IMR-90 (cell line): ENCODE measurements around the gene FAM83C. TPM values are rescaled to one million over a fixed set of nuclear protein-coding genes. Genes with fewer than 3 reads are reported as not detected.

ENCODE experiments used
- ATAC-seq: fragments of 200-7000 bp; cut with Tn5 transposase; 2 replicates; pipeline ENCODE4 v1.9.1; 2020; ENCODE audit warnings: low read depth, mild to moderate bottlenecking, moderate library complexity
- BruUV-seq: library from RNA; stranded (reverse); fragments of 400-500 nt; replicated peaks from 2 replicates; lab custom pipeline; 2021; lab: Mats Ljungman, UMichigan
- CTCF ChIA-PET: fragments of 300-600 bp; formaldehyde crosslinking; extraction: SDS; loops from one replicate; lab custom pipeline; 2021; ENCODE audit warnings: antibody characterized with exemption; lab: Yijun Ruan, JAX
- POLR2A ChIA-PET: fragments of 300-600 bp; sonication (Branson Sonifier 250); formaldehyde crosslinking; loops from one replicate; lab custom pipeline; 2022; ENCODE audit warnings: antibody characterized with exemption; ENCODE audit not compliant: unreplicated experiment; lab: Charles Lee
- DNase-seq: peaks from one replicate; pipeline ENCODE4 v3.0.0; 2013
- H2AFZ ChIP-seq: replicated peaks from 2 replicates; pipeline ENCODE3; 2013; ENCODE audit warnings: low read length, mild to moderate bottlenecking; ENCODE audit not compliant: poor library complexity
- H2AK5ac ChIP-seq: 2 replicates; pipeline ENCODE4 v1.6.1; 2013; ENCODE audit warnings: low read depth, low read length, inconsistent platforms
- H2AK9ac ChIP-seq: replicated peaks from 2 replicates; pipeline ENCODE3; 2013; ENCODE audit warnings: mild to moderate bottlenecking, low read depth, low read length, moderate library complexity; ENCODE audit not compliant: poor library complexity
- H2BK120ac ChIP-seq: 2 replicates; pipeline ENCODE4 v1.6.1; 2013; ENCODE audit warnings: low read depth, low read length, inconsistent platforms
- H2BK15ac ChIP-seq: 3 replicates; pipeline ENCODE4 v1.6.1; 2013; ENCODE audit warnings: low read depth, low read length, inconsistent platforms
- H2BK20ac ChIP-seq: 2 replicates; pipeline ENCODE4 v1.6.1; 2013; ENCODE audit warnings: low read depth, mild to moderate bottlenecking, inconsistent platforms, low read length, moderate library complexity
- H2BK5ac ChIP-seq: 2 replicates; pipeline ENCODE4 v1.6.1; 2013; ENCODE audit warnings: mild to moderate bottlenecking, low read depth, low read length, inconsistent platforms; ENCODE audit not compliant: poor library complexity, severe bottlenecking
- H3K14ac ChIP-seq: replicated peaks from 2 replicates; pipeline ENCODE4 v1.6.1; 2013; ENCODE audit warnings: low read depth, low read length, inconsistent platforms
- H3K18ac ChIP-seq: 2 replicates; pipeline ENCODE4 v1.6.1; 2013; ENCODE audit warnings: low read depth, low read length, control low read depth
- H3K23ac ChIP-seq: 2 replicates; pipeline ENCODE4 v1.6.1; 2013; ENCODE audit warnings: low read depth, low read length, inconsistent platforms
- H3K27ac ChIP-seq: 2 replicates; pipeline ENCODE4 v1.5.1; 2013; ENCODE audit warnings: mild to moderate bottlenecking, control low read depth, low read length; ENCODE audit not compliant: insufficient read depth
- H3K27me3 ChIP-seq: 2 replicates; pipeline ENCODE4 v1.6.1; 2013; ENCODE audit warnings: low read length; ENCODE audit not compliant: control insufficient read depth, insufficient read depth
- H3K36me3 ChIP-seq: 2 replicates; pipeline ENCODE4 v1.6.1; 2013; ENCODE audit warnings: low read length, mixed read lengths; ENCODE audit not compliant: control insufficient read depth, insufficient read depth
- H3K4ac ChIP-seq: 2 replicates; pipeline ENCODE4 v1.6.1; 2013; ENCODE audit warnings: low read depth, low read length, inconsistent platforms
- H3K4me1 ChIP-seq: 2 replicates; pipeline ENCODE4 v1.6.1; 2013; ENCODE audit warnings: low read length, mixed read lengths; ENCODE audit not compliant: control insufficient read depth, insufficient read depth
- H3K4me2 ChIP-seq: 2 replicates; pipeline ENCODE4 v1.6.1; 2013; ENCODE audit warnings: low read depth, mild to moderate bottlenecking, control low read depth, low read length, moderate library complexity
- H3K4me3 ChIP-seq: 2 replicates; pipeline ENCODE4 v1.5.1; 2013; ENCODE audit warnings: low read depth, mild to moderate bottlenecking, control low read depth, low read length, moderate library complexity; ENCODE audit not compliant: insufficient read depth
- H3K56ac ChIP-seq: 2 replicates; pipeline ENCODE4 v1.6.1; 2013; ENCODE audit warnings: low read length, inconsistent platforms; ENCODE audit not compliant: insufficient read depth; ENCODE audit errors: extremely low read depth
- H3K79me1 ChIP-seq, 2 experiments: 2 replicates each; pipeline ENCODE4 v1.6.1; 2013; ENCODE audit warnings: low read length in 2 of 2, inconsistent platforms in 1 of 2, low read depth in 1 of 2
- H3K9ac ChIP-seq: 2 replicates; pipeline ENCODE4 v1.6.1; 2013; ENCODE audit warnings: low read depth, low read length, control low read depth
- H3K9me1 ChIP-seq: 2 replicates; pipeline ENCODE4 v1.6.1; 2013; ENCODE audit warnings: low read length, inconsistent platforms; ENCODE audit not compliant: insufficient read depth
- H3K9me3 ChIP-seq: 2 replicates; pipeline ENCODE4 v1.6.1; 2013; ENCODE audit warnings: low read length; ENCODE audit not compliant: control insufficient read depth, insufficient read depth
- H4K20me1 ChIP-seq: 2 replicates; pipeline ENCODE4 v1.6.1; 2013; ENCODE audit warnings: low read length, inconsistent platforms; ENCODE audit not compliant: insufficient read depth
- H4K5ac ChIP-seq: 2 replicates; pipeline ENCODE4 v1.6.1; 2013; ENCODE audit warnings: mild to moderate bottlenecking, low read depth, low read length, control low read depth
- H4K8ac ChIP-seq, 2 experiments: 2 replicates each; pipeline ENCODE4 v1.6.1; 2013; ENCODE audit warnings: low read depth in 2 of 2, low read length in 2 of 2, control low read depth in 1 of 2, inconsistent platforms in 1 of 2
- H4K91ac ChIP-seq: 2 replicates; pipeline ENCODE4 v1.6.1; 2013; ENCODE audit warnings: low read depth, low read length, inconsistent platforms; ENCODE audit not compliant: insufficient read depth
- ELK1 ChIP-seq: fragments of 150-350 bp; IDR thresholded peaks from 2 replicates; pipeline ENCODE4 v1.6.1; 2016; ENCODE audit warnings: low read depth, mild to moderate bottlenecking, low read length, moderate library complexity, borderline replicate concordance
- MAFK ChIP-seq: IDR thresholded peaks from 2 replicates; pipeline ENCODE4 v1.6.1; 2012; ENCODE audit warnings: low read depth, low read length, improper control_type of control experiment
- MAZ ChIP-seq: IDR thresholded peaks from 2 replicates; pipeline ENCODE4 v1.6.1; 2012; ENCODE audit warnings: low read depth, mild to moderate bottlenecking, low read length, improper control_type of control experiment, moderate library complexity, borderline replicate concordance
- POLR2A ChIP-seq: IDR thresholded peaks from 2 replicates; pipeline ENCODE4 v1.6.1; 2012; ENCODE audit warnings: mild to moderate bottlenecking, low read depth, low read length
- SMC3 ChIP-seq: fragments of 150-350 bp; IDR thresholded peaks from 2 replicates; pipeline ENCODE4 v1.6.1; 2016; ENCODE audit warnings: low read depth, mild to moderate bottlenecking, antibody characterized with exemption, low read length, moderate library complexity
- USF2 ChIP-seq: fragments of 150-350 bp; IDR thresholded peaks from 2 replicates; pipeline ENCODE4 v1.6.1; 2017; ENCODE audit warnings: mild to moderate bottlenecking, antibody characterized with exemption, low read length, low read depth
- WGBS, 2 experiments: methylation state at CpG; one replicate each; pipeline versions ENCODE4 v1.1.5 to v1.1.7; 2013; ENCODE audit warnings: missing lambda C conversion rate in 2 of 2; ENCODE audit not compliant: insufficient read length in 1 of 2; ENCODE audit errors: extremely low coverage in 2 of 2; 5-methylcytosine and 5-hydroxymethylcytosine counted together
- dilution Hi-C: fragments of 300-500 bp; cut with HindIII; formaldehyde crosslinking; loops from one replicate; pipeline ENCODE4 v1.14.3; 2018; ENCODE audit warnings: low sequenced_read_pairs; ENCODE audit not compliant: unreplicated experiment
- in situ Hi-C: fragments of 300-500 bp; cut with MboI; formaldehyde crosslinking; loops from 3 replicates; pipeline ENCODE4 v1.14.3; 2019; ENCODE audit warnings: low sequenced_read_pairs, inconsistent platforms, mixed read lengths
- intact Hi-C: fragments of 100-400 bp; cut with micrococcal nuclease; formaldehyde crosslinking; loops from 2 replicates; pipeline ENCODE4 v1.10.0; 2022
- polyA plus RNA-seq, 3 experiments: library from polyadenylated mRNA; depleted of rRNA; stranded (reverse); fragments of >200 nt; gene quantifications; 2 replicates each; pipeline ENCODE4 v1.2.3, GENCODE V29; 2012; ENCODE audit warnings: low replicate concordance in 1 of 3
- total RNA-seq: library from RNA; depleted of rRNA; stranded (reverse); fragments of >200 nt; gene quantifications from 2 replicates; pipeline ENCODE4 v1.2.3, GENCODE V29; 2012

Gene FAM83C
- total and polyA plus RNA-seq, 2 of the 4 experiments (the other 2 are of a cell fraction) = 0.02 TPM; not detected in 1

- Histone ChIP-seq H2BK120ac (peak overlapping the region; percentile 72), H2AFZ (no peak overlapping the region), H2BK5ac (peak overlapping the region; percentile 34), H3K27ac (no peak overlapping the region), H3K9me3 (no peaks in the 10 kb centered on the region), H3K9me1 (peaks cover 32% of the 10 kb centered on the region), H3K79me1 (peaks cover 0 to 27% of the 10 kb centered on the region in 2 experiments; a peak in 2 of 4 replicates), H3K27me3 (no peaks in the 10 kb centered on the region), H3K18ac (peak overlapping the region; percentile 0; the same call in 1 of the 2 replicates), H2BK15ac (peak overlapping the region; percentile 37; the same call in 2 of the 3 replicates), H3K4me1 (peaks cover 42% of the 10 kb centered on the region), H4K5ac (no peak overlapping the region), H3K56ac (no peak overlapping the region), H4K8ac (peak overlapping the region; percentile 9 to 82; a peak in 3 of 4 replicates), H3K4ac (peak overlapping the region; percentile 62), H4K20me1 (no peaks in the 10 kb centered on the region), H4K91ac (peak overlapping the region; percentile 20; the same call in 1 of the 2 replicates), H2BK20ac (peak overlapping the region; percentile 82; the same call in 1 of the 2 replicates), H2AK5ac (peak overlapping the region; percentile 67), H3K14ac (peak overlapping the region; percentile 74), H3K23ac (no peak overlapping the region), H3K4me3 (no peak overlapping the region), H2AK9ac (peak overlapping the region; percentile 35), H3K9ac (no peak overlapping the region), H3K36me3 (no peaks in the 10 kb centered on the region), H3K4me2 (no peak overlapping the region)
- dilution Hi-C loops = no loop called here
- in situ Hi-C loops = no loop called here
- ATAC-seq (no peak), DNase-seq (peak; percentile 52)
- ChIA-PET POLR2A (no interaction called here), CTCF (interaction anchor here (1.1 kb wide), 1 partner anchor 143 kb away, joined by 3 read pairs; no protein-coding TSS in a partner anchor)
- TF ChIP-seq USF2 (no peak), MAFK (no peak), MAZ (0 out of 2 replicates have a peak, but pooled peaks have one; percentile 13), SMC3 (no peak; the same call in 1 of the 2 replicates), POLR2A (no peak), ELK1 (no peak)
- no CpG with 5 or more reads among the region's 2 CpGs for whole genome bisulfite sequencing, 2 experiments
- no TSS peak for BruUV-seq
- intact Hi-C loops = loop anchor here (5.0 kb wide), 1 partner anchor 71 kb away; no protein-coding TSS in a partner anchor
Measured at GRCh38 chr20:35301426-35301825, 9.2 kb upstream of the FAM83C start.
